RPMI8226 (cell line): ENCODE measurements around the gene XCL2.
"Not testable (repeated sequence)": the region's sequence is repeated elsewhere in the genome, so short reads cannot be mapped to it uniquely, and the experiment has no call there.

Source experiments
- DNase-seq: peaks from one replicate; pipeline ENCODE4 v3.0.0-alpha.2; 2015

The XCL2 gene

DNA sequence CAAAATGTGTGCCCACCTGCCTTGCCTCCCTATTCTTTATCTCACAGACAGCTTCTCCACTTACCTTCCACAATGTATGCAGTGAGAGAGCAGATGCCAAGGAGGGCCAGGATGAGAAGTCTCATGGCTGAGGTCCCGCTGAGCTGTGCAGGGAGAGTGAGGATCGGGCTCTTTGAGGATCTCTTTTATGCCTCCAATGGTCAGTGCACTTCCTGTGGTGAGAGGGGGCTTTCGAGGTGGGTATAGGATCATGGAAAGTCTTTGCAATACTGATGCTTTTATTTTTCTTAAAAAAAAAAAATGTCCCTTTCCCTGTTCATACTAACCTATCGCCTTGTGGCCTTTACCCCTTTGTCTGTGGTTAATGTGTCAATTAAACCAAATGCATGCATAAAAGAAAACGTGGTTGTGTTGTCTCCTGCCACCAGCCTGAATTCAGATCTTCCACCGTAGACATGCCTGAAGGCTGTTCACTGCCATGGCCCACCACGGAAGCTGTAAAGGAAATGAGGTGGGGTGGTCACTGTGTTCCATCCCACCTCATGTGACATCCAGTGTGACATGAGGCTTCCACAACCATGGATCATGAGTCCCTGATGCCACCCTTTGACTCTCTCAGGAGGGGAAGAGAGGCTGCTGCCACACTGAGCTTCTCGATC, at the start of gene XCL2:
XCL2 (minus strand) TSS at position 158 of the 659 bp plus-strand sequence; CDS start at position 125, 33 bp downstream.
- DNase-seq, result not testable (repeated sequence)

DNA sequence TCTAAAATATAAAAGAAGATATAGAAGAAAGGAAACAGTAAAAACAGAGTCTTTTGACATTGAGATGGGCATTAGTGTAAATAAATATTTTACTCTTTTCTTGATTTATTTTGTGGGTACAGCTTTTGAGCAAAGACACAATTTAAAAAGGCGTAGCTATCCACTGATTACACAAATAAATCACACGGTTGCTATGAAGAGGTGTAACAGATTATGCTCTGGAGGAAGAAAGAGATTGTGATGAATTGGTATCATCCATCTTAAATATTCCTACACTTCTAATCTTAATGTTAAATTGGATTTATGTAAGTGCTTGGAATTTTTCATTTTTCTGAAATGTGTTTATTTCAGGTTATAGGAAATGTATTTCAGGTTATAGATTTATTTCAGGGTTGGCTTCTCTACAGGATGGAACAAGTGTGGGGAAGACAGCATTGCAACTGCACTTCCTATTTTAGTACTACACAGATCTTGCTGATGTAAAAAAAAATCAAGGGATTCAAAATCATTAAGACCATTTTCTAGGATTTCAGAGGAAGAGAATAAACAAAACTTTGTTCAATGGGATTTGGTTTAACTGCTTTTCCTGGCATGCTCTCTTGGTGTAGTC, 47.9 kb upstream of the XCL2 start:
- DNase-seq, result no peak

GRCh38 chr1:168591066-168591465, 47.3 kb upstream of the XCL2 start:
- DNase-seq, result no peak

GRCh38 chr1:168589167-168589566, 45.4 kb upstream of the XCL2 start:
- DNase-seq, result no peak

- no peak for DNase-seq
Measured at GRCh38 chr1:168585937-168586336, 42.1 kb upstream of the XCL2 start.

DNA sequence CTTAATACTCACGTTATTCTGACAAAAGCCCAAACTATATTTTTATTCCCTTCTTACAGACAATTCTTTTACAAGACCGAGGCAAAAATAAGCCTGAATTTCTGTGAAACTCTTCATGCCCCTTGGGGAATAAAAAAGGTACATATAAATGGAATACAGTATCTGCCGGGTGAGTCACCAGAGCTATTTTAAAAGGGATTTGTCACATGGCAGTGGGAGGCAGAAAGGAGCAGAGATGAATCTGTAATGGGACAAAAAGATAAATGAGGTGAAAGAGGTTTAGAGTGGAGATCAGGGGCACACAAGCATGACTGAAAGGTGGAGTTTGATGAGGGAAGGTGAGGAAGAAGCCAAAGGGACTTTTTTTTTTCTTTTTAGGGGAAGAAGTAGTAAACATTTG, 41.4 kb upstream of the XCL2 start:
- DNase-seq, result no peak

DNA sequence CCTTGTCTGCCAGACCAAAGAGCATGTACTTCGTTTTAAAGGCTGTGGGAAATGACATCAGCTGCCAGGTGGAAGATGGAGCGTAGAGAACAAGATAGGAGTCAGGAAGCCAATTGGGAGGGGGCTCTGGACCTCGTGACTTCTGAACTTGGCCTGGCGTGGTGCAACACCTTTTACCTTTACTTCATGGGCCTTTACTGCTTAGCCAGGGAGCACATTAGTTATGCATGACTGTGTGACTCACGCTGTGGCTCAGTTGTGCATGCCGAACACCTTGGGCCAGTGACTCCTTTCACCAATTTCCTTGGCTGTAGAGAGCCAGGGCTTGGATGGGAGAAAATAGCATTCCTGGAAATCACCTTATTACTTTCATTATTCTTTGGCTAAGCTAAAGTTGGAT, 39.8 kb upstream of the XCL2 start:
- no peak for DNase-seq

DNA sequence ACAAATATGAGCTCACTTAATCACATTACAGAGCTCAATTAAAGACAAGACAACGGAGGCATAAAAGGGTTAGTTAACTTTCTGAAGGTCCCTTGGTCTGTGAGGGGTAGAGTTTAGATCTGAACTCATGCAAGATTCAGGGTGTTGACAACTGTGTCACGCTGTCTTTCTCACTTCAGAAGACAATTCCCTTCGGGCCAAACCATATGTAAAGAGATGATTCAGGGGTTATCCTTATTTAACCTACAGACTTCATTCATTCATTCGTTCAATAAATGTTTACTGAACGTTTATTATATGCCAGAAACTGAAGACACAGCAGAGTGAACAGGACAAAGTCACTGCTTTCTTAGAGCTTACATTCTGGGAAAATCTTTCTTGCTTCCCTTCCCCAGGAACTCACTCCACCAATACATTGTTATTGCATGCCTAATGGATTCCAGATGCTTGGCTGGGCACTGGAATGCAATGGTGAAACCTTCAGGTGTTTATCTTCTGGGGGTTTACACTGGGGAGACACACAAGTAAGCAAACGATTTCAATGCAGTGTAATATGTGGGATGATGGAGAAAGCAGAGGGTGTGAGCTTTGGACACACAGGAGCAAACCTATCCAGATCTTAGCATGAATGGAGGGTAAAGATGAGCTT, 39.0 kb upstream of the XCL2 start:
- DNase-seq, result no peak

DNA sequence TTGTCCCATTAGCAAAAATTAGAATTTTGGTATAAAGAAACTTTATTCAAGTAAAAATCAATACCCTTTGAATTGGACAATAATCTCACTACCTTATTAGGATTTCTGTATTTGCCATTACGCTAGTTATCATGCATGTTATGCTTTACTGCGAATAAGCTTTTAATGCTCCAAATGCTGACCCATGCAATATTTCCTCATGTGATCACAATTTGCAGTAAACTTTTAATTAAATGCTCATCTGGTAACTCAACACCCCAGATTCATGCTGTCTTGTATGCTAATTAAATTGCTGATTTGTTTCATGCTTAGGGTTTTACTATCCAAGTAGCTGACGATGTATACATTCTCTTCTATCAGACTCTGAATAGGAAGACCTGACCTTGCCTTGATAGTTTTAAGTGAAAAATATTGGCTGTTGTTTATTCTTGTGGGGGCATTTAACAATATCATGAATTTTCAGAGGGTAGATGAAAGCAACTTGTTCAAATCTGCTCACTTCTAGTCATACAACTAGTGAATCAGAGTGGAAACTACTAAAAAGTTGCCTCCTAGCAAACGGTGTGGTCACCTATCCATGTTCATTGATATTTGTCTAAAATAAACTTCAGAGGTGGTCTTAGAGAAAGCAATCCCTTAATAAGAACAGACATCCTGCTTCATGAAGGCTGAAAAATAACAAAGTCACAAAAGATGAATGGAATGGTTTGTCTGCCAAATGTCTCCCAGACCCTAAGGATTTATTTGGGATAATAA, 38.2 kb upstream of the XCL2 start:
- no peak for DNase-seq

DNA sequence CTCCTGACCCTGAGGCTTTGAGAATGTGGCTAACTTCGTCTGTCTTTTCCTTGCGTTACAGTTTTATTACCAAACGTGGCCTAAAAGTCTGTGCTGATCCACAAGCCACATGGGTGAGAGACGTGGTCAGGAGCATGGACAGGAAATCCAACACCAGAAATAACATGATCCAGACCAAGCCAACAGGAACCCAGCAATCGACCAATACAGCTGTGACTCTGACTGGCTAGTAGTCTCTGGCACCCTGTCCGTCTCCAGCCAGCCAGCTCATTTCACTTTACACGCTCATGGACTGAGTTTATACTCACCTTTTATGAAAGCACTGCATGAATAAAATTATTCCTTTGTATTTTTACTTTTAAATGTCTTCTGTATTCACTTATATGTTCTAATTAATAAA, 37.2 kb upstream of the XCL2 start:
- not testable (repeated sequence) for DNase-seq

- not testable (repeated sequence) for DNase-seq
Measured at GRCh38 chr1:168580290-168580689, 36.5 kb upstream of the XCL2 start.

- DNase-seq, result not testable (repeated sequence)
Measured at GRCh38 chr1:168578531-168579185, 34.9 kb upstream of the XCL2 start.

DNA sequence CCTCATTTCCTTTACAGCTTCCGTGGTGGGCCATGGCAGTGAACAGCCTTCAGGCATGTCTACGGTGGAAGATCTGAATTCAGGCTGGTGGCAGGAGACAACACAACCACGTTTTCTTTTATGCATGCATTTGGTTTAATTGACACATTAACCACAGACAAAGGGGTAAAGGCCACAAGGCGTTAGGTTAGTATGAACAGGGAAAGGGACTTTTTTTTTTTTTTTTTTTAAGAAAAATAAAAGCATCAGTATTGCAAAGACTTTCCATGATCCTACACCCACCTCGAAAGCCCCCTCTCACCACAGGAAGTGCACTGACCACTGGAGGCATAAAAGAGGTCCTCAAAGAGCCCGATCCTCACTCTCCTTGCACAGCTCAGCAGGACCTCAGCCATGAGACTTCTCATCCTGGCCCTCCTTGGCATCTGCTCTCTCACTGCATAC, 32.5 kb upstream of the XCL2 start, which contains the start of gene XCL1:
XCL1 (plus strand) TSS at position 361 of the 444 bp plus-strand sequence; CDS start at position 394, 33 bp downstream.
- not testable (repeated sequence) for DNase-seq

- DNase-seq, result not testable (repeated sequence)
Measured at GRCh38 chr1:168574234-168574633, 30.4 kb upstream of the XCL2 start.

DNA sequence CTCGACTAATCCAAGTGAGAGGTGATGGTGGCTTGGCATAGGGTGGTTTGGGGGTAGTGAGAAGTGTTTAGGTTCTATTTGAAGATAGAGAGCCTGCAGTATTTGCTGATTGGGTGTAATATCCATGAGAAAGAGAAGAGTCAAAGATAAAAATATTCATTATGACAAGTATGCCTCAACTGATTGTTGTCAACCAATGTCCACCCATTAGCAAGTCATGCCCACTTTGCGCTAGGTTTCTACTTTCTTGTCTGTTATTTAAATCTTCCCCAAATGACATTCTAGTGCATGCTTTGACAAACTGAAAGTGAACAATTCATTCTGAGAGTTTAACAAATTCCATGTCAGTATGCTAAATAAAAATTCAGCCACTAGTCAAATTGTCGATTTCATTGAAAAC, 28.8 kb upstream of the XCL2 start:
- no peak for DNase-seq

- no peak for DNase-seq
Measured at GRCh38 chr1:168570652-168571051, 26.9 kb upstream of the XCL2 start.

DNA sequence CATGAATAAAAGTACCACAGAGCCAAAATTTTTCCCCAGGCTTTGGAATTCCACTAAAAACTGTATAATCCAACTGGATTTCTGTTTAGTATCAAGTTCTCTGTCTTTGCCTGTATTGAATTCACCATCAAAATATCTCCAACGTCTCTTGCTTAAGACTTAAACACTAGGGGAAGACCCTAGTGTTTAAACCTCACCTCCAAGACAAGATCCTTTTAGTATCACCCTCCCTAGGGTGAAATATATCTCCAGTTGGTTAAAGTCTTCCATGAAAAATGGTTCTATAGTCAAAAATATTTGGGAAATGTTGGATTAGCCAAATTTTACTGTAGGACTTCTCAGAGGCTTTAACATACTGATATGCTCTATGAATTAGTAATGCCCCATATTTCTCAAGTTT, 24.5 kb upstream of the XCL2 start:
- DNase-seq, result no peak

GRCh38 chr1:168567568-168567967, 23.8 kb upstream of the XCL2 start:
- no peak for DNase-seq

DNA sequence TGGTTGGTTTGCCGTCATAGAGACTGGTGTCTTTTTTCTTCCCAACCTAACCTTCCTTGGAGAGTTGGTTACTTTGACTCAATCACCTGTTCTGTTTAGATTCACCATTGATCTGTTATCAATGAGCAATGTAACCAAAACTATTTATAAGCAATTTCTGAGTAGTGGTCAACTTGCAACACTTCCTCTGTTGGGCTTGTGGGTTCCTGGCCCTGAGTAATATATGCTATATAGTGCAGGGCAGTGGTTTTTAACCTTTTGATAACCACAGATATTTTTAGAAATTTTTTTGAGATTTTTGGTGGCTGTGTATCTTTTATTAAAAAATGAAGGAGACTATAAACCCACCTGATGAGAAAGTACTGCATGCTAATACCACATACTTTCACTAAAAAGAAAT, 23.2 kb upstream of the XCL2 start:
- DNase-seq, result no peak

DNA sequence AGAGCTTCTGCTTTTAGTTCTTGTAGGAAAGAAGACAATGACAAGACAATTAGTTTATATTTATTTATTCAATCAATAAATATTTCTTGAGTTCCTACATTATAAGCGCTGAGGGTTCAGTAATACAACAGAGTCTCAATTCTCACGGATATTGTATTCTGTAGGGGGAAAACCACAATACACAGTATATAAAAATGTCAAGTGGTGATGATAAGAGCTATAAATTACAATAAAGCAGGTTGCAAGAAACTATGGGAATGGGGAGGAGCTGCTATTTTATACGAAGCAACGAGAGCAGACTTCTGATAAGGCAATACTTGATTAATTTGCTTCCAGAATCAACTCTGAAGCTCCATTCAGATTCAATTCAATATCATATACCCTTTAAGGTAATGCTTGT, 22.0 kb upstream of the XCL2 start:
- no peak for DNase-seq

- DNase-seq, result no peak
Measured at GRCh38 chr1:168561989-168562388, 18.2 kb upstream of the XCL2 start.

GRCh38 chr1:168560370-168560769, 16.6 kb upstream of the XCL2 start:
- no peak for DNase-seq

GRCh38 chr1:168556647-168557046, 12.8 kb upstream of the XCL2 start:
- no peak for DNase-seq
